Activated naive CD8-positive, alpha-beta T cell treated with anti-CD3 and anti-CD28 coated beads, Interleukin-2, amount 50 U/mL, for 24 hours (primary cell): Measurements from ENCODE around the gene TOE1.
"Not testable (repeated sequence)": the region's sequence is repeated elsewhere in the genome, so short reads cannot be mapped to it uniquely, and the experiment has no call there.

Source experiments
- ATAC-seq: fragments of 150-1000 bp; cut with Tn5 transposase; one replicate; pipeline ENCODE4 v1.10.0; 2021
- DNase-seq: peaks from one replicate; pipeline ENCODE4 v3.0.0; 2021
- H3K27ac Mint-ChIP-seq: one replicate; pipeline ENCODE4 v1.8.0; 2021; ENCODE audit warnings: mild to moderate bottlenecking, mixed read lengths
- H3K27me3 Mint-ChIP-seq: one replicate; pipeline ENCODE4 v1.8.0; 2021; ENCODE audit warnings: mixed read lengths
- H3K36me3 Mint-ChIP-seq: one replicate; pipeline ENCODE4 v1.8.0; 2021; ENCODE audit warnings: low read depth, mixed read lengths
- H3K4me1 Mint-ChIP-seq: one replicate; pipeline ENCODE4 v1.8.0; 2021; ENCODE audit warnings: mixed read lengths
- H3K4me3 Mint-ChIP-seq: one replicate; pipeline ENCODE4 v1.8.0; 2021; ENCODE audit warnings: mild to moderate bottlenecking, moderate library complexity, mixed read lengths
- H3K9me3 Mint-ChIP-seq: one replicate; pipeline ENCODE4 v1.8.0; 2021; ENCODE audit warnings: mixed read lengths

TOE1 gene

GRCh38 chr1:45356186-45356585 lies 16.2 kb downstream of the TOE1 start:
- no peak for DNase-seq
- Mint-ChIP-seq H3K27me3 (no peaks in the 10 kb centered on the region), H3K36me3 (no peaks in the 10 kb centered on the region), H3K4me3 (no peak overlapping the region), H3K9me3 (no peaks in the 10 kb centered on the region), H3K4me1 (peaks cover 4% of the 10 kb centered on the region), H3K27ac (no peak overlapping the region)
- ATAC-seq, result no peak

GRCh38 chr1:45359882-45360513 lies 20.0 kb downstream of the TOE1 start:
- Mint-ChIP-seq H3K4me3 (no peak overlapping the region), H3K27ac (no peak overlapping the region), H3K9me3 (no peaks in the 10 kb centered on the region), H3K4me1 (peaks cover 10% of the 10 kb centered on the region), H3K36me3 (no peaks in the 10 kb centered on the region), H3K27me3 (no peaks in the 10 kb centered on the region)
- ATAC-seq (peak; percentile 59), DNase-seq (peak; percentile 54)

- H3K27me3 Mint-ChIP-seq, H3K27ac Mint-ChIP-seq, H3K9me3 Mint-ChIP-seq, DNase-seq, H3K4me3 Mint-ChIP-seq, H3K36me3 Mint-ChIP-seq, ATAC-seq: not testable (repeated sequence)
- peaks cover 12% of the 10 kb centered on the region for H3K4me1 Mint-ChIP-seq
Measured at GRCh38 chr1:45360981-45361380, 21.0 kb downstream of the TOE1 start.

- Mint-ChIP-seq H3K36me3 (no peaks in the 10 kb centered on the region), H3K9me3 (no peaks in the 10 kb centered on the region), H3K4me3 (no peak overlapping the region), H3K27me3 (no peaks in the 10 kb centered on the region), H3K4me1 (peaks cover 12% of the 10 kb centered on the region), H3K27ac (no peak overlapping the region)
- ATAC-seq, result no peak
- DNase-seq, result no peak
Measured at GRCh38 chr1:45364294-45364693, 24.3 kb downstream of the TOE1 start.

GRCh38 chr1:45365051-45365450 lies 25.1 kb downstream of the TOE1 start:
- H3K36me3 Mint-ChIP-seq, result no peaks in the 10 kb centered on the region
- DNase-seq, result no peak
- ATAC-seq, result no peak
- H3K4me1 Mint-ChIP-seq, result peaks cover 10% of the 10 kb centered on the region
- no peak overlapping the region for H3K27ac Mint-ChIP-seq
- no peaks in the 10 kb centered on the region for H3K9me3 Mint-ChIP-seq
- H3K4me3 Mint-ChIP-seq, result no peak overlapping the region
- H3K27me3 Mint-ChIP-seq, result no peaks in the 10 kb centered on the region

GRCh38 chr1:45370575-45370974 lies 30.6 kb downstream of the TOE1 start:
- ATAC-seq, result no peak
- H3K4me3 Mint-ChIP-seq, result no peak overlapping the region
- no peak overlapping the region for H3K27ac Mint-ChIP-seq
- no peak for DNase-seq
- no peaks in the 10 kb centered on the region for H3K27me3 Mint-ChIP-seq
- H3K4me1 Mint-ChIP-seq, result peaks cover 11% of the 10 kb centered on the region
- H3K36me3 Mint-ChIP-seq, result no peaks in the 10 kb centered on the region
- no peaks in the 10 kb centered on the region for H3K9me3 Mint-ChIP-seq

- H3K27me3 Mint-ChIP-seq, result no peaks in the 10 kb centered on the region
- no peaks in the 10 kb centered on the region for H3K9me3 Mint-ChIP-seq
- H3K4me3 Mint-ChIP-seq, result no peak overlapping the region
- no peaks in the 10 kb centered on the region for H3K36me3 Mint-ChIP-seq
- ATAC-seq (no peak), DNase-seq (no peak)
- H3K4me1 Mint-ChIP-seq, result peaks cover 11% of the 10 kb centered on the region
- no peak overlapping the region for H3K27ac Mint-ChIP-seq
Measured at GRCh38 chr1:45373573-45373972, 33.6 kb downstream of the TOE1 start.

GRCh38 chr1:45375104-45376090 lies 35.4 kb downstream of the TOE1 start:
- Mint-ChIP-seq H3K9me3 (no peaks in the 10 kb centered on the region), H3K4me1 (peaks cover 11% of the 10 kb centered on the region), H3K27ac (no peak overlapping the region)

GRCh38 chr1:45378184-45378583 lies 38.2 kb downstream of the TOE1 start:
- DNase-seq, result no peak
- H3K9me3 Mint-ChIP-seq, result no peaks in the 10 kb centered on the region
- no peaks in the 10 kb centered on the region for H3K36me3 Mint-ChIP-seq

More at GRCh38 chr1:45375104-45376090, 35.4 kb downstream of the TOE1 start:
- no peak for DNase-seq
- no peak overlapping the region for H3K4me3 Mint-ChIP-seq
- no peaks in the 10 kb centered on the region for H3K36me3 Mint-ChIP-seq
- H3K27me3 Mint-ChIP-seq, result no peaks in the 10 kb centered on the region
- no peak for ATAC-seq

GRCh38 chr1:45379524-45379923 lies 39.6 kb downstream of the TOE1 start:
- Mint-ChIP-seq H3K9me3 (no peaks in the 10 kb centered on the region), H3K27ac (no peak overlapping the region), H3K36me3 (peaks cover 1% of the 10 kb centered on the region), H3K4me1 (peaks cover 4% of the 10 kb centered on the region), H3K27me3 (no peaks in the 10 kb centered on the region), H3K4me3 (no peak overlapping the region)
- DNase-seq, result no peak
- no peak for ATAC-seq

More at GRCh38 chr1:45378184-45378583, 38.2 kb downstream of the TOE1 start:
- Mint-ChIP-seq H3K4me3 (no peak overlapping the region), H3K27ac (no peak overlapping the region), H3K4me1 (peaks cover 6% of the 10 kb centered on the region), H3K27me3 (no peaks in the 10 kb centered on the region)
- no peak for ATAC-seq

GRCh38 chr1:45380125-45380524 lies 40.2 kb downstream of the TOE1 start:
- ATAC-seq, result no peak
- no peaks in the 10 kb centered on the region for H3K4me1 Mint-ChIP-seq

GRCh38 chr1:45380730-45381129 lies 40.8 kb downstream of the TOE1 start:
- H3K27ac Mint-ChIP-seq, result no peak overlapping the region
- H3K36me3 Mint-ChIP-seq, result peaks cover 1% of the 10 kb centered on the region
- H3K4me1 Mint-ChIP-seq, result no peaks in the 10 kb centered on the region
- H3K4me3 Mint-ChIP-seq, result no peak overlapping the region
- DNase-seq (no peak), ATAC-seq (no peak)
- no peaks in the 10 kb centered on the region for H3K27me3 Mint-ChIP-seq
- H3K9me3 Mint-ChIP-seq, result no peaks in the 10 kb centered on the region

More at GRCh38 chr1:45380125-45380524, 40.2 kb downstream of the TOE1 start:
- DNase-seq, result no peak
- Mint-ChIP-seq H3K36me3 (peaks cover 1% of the 10 kb centered on the region), H3K27me3 (no peaks in the 10 kb centered on the region), H3K4me3 (no peak overlapping the region), H3K27ac (no peak overlapping the region), H3K9me3 (no peaks in the 10 kb centered on the region)

GRCh38 chr1:45381243-45381642 lies 41.3 kb downstream of the TOE1 start:
- no peak overlapping the region for H3K27ac Mint-ChIP-seq
- H3K4me3 Mint-ChIP-seq, result no peak overlapping the region
- peaks cover 1% of the 10 kb centered on the region for H3K36me3 Mint-ChIP-seq
- no peaks in the 10 kb centered on the region for H3K27me3 Mint-ChIP-seq
- H3K9me3 Mint-ChIP-seq, result no peaks in the 10 kb centered on the region
- H3K4me1 Mint-ChIP-seq, result no peaks in the 10 kb centered on the region
- no peak for DNase-seq
- ATAC-seq, result no peak

- peaks cover 1% of the 10 kb centered on the region for H3K36me3 Mint-ChIP-seq
- H3K4me3 Mint-ChIP-seq, result no peak overlapping the region
Measured at GRCh38 chr1:45383191-45383590, 43.2 kb downstream of the TOE1 start.

GRCh38 chr1:45384213-45384612 lies 44.2 kb downstream of the TOE1 start:
- not testable (repeated sequence) for H3K27me3 Mint-ChIP-seq, ATAC-seq, H3K4me3 Mint-ChIP-seq, H3K27ac Mint-ChIP-seq, H3K36me3 Mint-ChIP-seq, DNase-seq, H3K4me1 Mint-ChIP-seq, H3K9me3 Mint-ChIP-seq

More at GRCh38 chr1:45383191-45383590, 43.2 kb downstream of the TOE1 start:
- H3K27ac Mint-ChIP-seq, result no peak overlapping the region
- H3K27me3 Mint-ChIP-seq, result no peaks in the 10 kb centered on the region
- no peaks in the 10 kb centered on the region for H3K4me1 Mint-ChIP-seq
- H3K9me3 Mint-ChIP-seq, result no peaks in the 10 kb centered on the region
- DNase-seq (no peak), ATAC-seq (no peak)
